GM19351 (cell line): Measurements from ENCODE around the gene TDP1.

Experiments used
- ATAC-seq: cut with Tn5 transposase; IDR thresholded peaks from one replicate; pipeline ENCODE4 v1.9.1; 2021; ENCODE audit warnings: mild to moderate bottlenecking, moderate library complexity; ENCODE audit not compliant: unreplicated experiment

The TDP1 gene

DNA sequence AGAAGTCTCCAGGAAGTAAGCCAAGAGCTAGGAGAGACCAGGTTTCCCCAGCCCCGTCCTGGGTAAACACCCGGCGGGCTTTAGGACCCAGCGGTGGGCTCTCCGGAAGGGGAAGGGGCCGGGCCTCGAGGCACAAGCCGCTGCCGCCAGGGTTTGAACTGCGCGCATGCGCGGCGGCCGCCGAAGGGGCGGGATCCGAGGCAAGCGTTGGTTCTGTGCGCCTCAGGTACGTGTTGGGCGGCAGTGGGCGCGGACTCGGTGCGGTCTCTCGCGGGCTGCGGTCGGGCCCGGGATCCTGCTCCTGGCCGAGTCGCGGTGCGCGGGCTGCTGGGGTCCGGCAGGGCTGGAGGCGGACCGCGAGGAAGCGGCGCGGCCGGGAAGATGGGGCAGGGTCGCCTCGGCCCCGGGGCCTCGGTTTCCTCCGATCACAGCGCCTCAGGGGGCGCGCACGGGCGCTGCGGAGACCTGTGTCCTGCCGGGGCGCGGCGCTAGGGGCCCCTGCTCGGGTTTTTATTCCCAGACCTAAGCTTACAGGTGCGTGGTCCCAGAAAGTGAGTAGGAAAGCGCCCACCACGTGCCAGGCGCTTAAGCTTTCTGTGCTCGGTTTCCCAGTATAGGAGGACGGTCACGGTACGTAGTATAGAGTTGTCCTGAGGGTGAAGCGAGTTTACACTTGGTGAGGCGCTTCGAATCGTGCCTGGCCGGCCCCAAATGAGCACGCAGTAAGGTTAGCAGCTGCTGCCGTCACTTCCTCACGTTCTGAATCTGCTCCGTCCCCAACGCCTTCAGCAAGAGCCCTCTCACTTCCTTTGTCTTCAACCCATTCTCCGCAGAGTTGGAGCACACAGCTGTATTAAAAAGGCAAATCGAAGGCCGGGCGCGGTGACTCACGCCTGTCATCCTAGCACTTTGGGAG is at the start of gene TDP1:
Gene TDP1, plus strand, starts transcription at position 183 of the 916 bp plus-strand sequence. CDS start 7,188 bp downstream, outside the sequence.
- peak; percentile 47 for ATAC-seq

DNA sequence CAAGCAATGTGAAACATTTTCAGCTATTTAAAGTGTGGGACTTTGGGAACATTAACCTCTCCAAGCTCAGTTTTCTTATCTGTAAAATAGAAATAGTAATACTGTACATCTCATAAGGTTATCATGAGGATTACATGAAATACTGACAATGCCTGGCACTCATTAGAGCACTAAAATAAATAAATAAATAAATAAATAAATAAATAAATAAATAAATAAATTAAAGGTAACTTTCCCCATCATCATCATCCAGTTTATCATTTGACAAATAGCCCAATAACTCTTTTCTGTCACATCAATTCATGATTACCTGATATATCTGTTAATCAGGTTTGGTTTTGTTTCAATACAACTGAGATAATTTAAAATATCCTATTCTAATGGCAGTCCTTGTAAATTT is 49.7 kb upstream of the TDP1 start:
- no peak for ATAC-seq

GRCh38 chr14:89907655-89908054 is 48.1 kb upstream of the TDP1 start:
- no peak for ATAC-seq

DNA sequence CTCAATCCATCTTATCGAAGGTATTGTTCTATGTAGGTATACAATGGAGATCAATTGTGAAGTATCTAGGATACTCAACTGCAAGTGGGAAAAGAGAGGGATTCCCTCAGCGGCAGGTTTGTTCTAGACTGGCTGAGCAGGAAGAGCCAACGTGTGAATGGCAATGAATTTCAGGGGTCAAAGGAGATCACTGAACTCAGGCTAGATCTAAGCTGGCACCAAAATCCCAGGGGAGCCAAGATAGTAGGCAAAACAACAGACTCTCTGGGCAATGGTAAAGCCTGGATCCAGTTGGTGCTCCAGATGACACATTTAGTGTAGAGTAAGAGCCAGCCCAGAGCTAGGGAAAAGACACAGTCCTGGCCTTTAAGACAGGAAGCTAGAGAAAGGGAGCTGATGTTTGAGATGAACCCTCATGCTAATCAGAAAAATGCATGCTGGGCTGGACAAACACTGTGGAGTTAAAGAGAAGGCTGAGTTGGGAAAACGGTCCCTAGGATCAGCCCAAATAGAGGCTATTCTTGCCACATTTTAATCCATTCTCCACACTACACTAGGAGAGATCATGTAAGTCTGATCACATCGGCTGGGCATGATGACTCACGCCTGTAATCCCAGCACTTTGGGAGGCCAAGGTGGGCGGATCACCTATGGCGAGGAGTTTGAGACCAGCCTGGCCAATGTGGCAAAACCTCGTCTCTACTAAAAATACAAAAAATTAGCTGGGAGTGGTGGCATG is 46.8 kb upstream of the TDP1 start:
- no peak for ATAC-seq

DNA sequence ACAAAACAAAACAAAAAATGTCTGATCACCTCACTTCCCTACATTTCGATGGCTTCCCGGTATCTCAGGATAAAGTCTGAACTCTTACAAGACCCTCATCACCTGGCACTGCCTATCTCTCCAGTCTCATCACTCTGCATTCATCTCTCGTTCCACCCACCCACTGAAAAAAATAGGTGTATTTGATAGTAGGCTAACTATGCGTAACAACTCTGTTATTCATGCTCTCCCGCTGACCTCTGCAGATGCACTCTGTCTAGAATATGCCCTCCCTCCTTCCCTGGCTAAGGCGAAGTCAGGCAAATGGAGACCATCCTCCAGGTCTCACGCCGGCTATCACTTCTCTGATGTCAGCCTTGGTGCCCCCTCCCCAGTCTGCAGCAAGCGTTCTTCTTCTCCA is 46.1 kb upstream of the TDP1 start:
- ATAC-seq, result no peak

DNA sequence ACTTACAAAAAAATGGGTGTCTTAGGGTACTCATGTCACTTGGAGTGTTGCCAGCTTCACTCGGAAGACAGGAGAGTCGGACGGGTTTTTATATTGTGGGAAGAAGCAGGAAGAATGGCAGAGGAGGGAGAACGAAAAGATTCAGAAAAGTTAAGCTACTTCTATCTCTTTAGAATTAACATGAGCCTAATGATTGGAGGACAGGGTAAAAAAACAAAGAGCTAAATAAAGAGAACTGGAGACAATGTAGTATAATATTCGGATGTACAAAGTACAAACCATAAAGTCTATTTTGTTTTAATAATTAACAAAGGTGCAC is 45.1 kb upstream of the TDP1 start:
- ATAC-seq, result no peak

DNA sequence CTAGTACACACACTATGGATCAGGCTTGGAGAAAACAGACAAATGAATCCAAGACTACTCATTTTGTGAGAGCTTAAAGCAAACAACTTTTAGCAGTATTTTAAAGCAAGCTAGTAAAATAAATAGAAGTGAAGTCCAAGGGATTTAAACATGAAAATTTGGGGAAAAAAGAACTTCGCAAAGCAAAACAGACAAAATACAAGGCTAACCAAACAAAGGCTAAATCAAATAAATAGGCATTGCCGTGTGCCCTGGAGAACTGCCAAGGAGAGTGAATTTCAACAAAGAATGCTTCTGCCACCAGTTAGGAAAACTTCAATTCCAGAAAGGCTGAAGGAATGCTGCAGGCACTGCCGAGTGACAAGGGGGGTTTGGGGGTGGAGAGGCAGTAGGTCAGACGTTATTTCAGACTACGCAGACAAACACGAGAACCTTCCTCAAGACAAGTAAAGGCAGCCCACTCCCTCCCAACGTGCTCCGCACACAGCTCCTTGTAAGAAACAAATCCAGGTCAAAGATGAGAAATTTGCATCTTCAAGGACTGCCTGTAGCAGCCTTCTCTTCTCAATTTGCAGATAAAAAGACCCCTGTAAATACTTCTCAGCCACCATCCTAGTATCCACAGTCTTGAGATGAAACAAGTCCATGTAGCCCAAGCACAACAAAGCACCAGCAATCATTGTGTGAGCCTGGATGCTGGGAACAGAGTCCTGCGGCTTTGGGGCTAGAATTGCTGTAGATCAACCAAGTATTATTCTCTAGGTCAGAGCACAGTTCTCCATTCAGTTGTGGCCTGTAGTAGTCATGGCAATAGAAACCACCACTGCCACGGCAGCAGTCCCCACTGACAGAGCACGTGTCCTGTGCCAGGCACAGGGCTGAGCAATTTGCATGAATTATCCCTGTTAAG is 44.5 kb upstream of the TDP1 start:
- no peak for ATAC-seq

GRCh38 chr14:89912221-89912620 is 43.5 kb upstream of the TDP1 start:
- ATAC-seq, result no peak

DNA sequence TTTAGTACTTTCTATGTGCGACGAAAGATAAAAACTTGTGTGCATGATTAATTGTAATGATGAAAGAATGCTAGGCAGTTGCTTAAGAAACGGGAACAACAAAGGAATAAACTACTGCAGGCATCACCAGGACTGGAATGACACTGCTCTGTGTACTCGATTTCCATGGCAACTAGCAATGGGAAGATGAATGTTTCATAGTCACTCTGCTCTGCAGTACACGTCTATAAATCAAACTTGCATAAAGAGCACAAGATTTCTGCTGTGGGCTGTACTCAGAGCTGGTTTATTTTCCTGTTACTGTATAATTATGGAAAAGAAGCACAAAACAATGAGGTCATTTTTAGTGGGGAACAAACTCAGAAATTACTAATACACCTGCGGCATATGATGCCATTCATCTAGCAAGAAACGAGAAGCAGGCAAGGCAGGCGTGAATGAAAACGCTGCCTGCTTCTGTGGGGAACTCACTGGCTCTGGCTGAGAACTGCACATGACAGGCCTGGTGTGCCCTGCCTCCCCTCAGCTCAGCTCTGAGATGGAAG is 43.0 kb upstream of the TDP1 start:
- ATAC-seq, result no peak

- no peak for ATAC-seq
These were observed 40.4 kb upstream of the TDP1 start for GRCh38 chr14:89915114-89915878.

DNA sequence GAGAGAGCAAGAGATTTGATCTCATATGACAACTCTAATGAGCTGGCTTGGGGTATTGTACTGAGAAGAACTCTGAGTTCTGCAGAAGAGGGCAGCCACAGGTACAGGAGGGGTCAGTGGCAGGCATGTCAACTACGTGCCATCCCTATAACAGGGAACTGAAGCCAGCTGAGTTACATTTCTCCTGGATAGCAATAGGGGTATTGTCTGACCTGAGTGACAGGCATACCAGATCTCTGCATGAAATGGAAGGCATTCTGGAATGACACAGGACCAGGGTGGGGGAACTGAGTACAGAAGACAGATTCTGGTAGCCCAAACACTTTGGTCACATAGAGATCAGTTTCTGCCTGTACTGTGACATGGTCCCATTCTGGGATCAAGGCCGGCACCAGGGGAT is 37.0 kb upstream of the TDP1 start:
- no peak for ATAC-seq

DNA sequence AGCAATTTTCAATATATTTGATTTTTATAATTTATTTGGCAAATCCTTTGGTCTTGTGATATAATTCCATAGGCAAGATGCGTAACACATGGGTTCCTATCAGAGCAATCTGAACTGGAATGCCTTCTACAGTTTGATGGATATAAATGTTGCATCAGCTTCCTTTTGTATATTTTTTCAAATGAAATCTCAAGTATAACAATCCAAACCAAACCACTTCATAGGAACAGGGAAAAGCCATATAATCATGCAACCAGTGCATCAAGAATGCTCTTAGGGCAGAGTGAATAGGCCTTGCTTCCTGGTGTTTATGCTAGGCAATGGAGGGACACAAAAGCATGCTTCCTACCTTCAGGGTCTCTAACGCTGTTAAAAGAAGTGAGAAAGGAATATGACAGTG is 35.7 kb upstream of the TDP1 start:
- ATAC-seq, result no peak

GRCh38 chr14:89921346-89921745 is 34.4 kb upstream of the TDP1 start:
- no peak for ATAC-seq

DNA sequence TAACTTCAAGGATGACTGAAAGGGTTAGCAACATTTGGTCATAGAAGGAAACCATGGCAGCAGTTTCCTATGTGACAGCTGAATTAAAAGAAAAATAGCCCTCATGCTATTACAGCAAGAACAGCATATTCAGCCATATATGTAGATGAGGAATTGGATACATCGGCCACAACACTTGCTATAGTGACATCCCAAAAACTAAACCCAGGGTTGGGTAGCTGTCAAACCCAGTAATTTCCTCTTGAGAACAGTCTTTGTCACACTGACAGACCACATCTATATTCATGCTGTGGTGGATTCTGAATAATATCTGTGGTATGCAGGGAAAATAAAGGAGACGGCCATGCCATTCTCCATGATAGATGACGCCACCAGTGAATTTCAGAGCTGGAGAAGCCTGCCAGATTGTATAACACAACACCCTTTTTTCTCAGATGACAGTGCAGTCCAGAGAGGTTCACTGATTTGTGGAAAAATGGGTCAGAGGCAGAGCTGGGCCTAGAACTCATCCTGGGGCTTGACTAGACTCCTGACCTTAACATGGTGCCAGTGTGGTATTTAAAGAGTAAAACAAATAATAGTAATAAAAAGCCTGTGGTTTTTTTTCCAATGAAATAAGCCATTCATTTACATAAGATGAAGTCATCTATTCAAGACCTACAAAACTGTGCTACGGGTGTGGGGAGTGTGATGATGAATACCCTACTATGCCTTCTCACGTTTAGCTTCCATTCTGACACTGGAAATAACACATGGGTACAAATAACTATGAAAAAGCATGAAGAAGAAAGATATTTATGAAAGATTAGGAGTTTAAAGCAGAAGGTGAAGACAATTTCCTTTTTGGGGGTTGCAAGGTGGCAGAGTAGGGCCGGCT is 33.5 kb upstream of the TDP1 start:
- ATAC-seq, result no peak

GRCh38 chr14:89924268-89924667 is 31.5 kb upstream of the TDP1 start:
- no peak for ATAC-seq

- ATAC-seq, result no peak
These were observed 29.0 kb upstream of the TDP1 start for GRCh38 chr14:89926694-89927093.

GRCh38 chr14:89927186-89927865 is 28.4 kb upstream of the TDP1 start:
- ATAC-seq, result no peak

DNA sequence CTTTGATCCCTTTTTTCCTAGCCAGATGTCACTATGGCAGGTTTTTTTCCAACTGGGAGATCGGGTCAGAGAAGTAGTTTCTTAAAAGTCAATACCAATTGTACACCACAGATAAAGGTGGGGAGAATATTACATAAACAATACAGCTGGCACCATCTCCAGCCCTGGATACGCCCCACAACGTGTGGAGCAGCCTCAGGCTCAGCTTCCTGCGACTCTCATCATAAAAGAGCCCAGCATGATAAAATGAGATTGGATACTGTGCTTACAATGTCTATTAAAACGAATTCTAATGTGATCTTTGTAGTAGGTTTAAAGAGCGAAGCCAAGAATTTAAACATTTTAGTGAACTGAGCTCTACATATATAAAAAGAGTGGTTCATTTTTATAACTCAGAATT is 22.7 kb upstream of the TDP1 start:
- ATAC-seq, result no peak
